OCI-LY7 (cell line): ENCODE results near the gene RPL26.

Experiments used
- EZH2phosphoT487 ChIP-seq: fragments of 200-600 bp; sonication (generic); IDR thresholded peaks from 2 replicates; pipeline ENCODE4 v1.6.1; 2018; ENCODE audit warnings: low read depth, borderline replicate concordance, mild to moderate bottlenecking, mixed run types, antibody characterized with exemption, low read length, moderate library complexity, mixed read lengths
- TF ChIP-seq, protein P1 (sequence below): fragments of 200-600 bp; sonication (generic); conservative IDR thresholded peaks from 2 replicates; pipeline ENCODE4 v1.5.1; 2014; ENCODE audit warnings: mild to moderate bottlenecking, antibody characterized with exemption, low read length, moderate library complexity, mixed read lengths

DNA sequence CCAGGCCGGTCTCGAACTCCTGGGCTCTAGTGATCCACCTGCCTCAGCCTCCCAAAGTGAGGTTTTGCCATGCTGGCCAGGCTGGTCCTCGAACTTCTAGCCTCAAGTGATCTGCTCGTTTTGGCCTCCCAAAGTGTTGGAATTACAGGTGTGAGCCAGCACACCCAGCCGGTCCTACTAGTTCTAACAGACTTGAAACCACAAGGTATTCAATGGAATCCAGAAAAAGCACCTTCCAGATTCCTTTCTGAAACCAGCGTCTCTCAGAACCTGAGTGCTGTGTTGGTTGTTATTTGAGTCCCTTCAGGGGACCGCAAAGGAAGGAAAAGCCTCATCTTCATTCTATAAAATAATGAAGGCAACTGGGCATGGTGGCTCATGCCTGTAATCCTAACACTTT is 10.6 kb downstream of the RPL26 start:
- TF ChIP-seq, protein P1, sequence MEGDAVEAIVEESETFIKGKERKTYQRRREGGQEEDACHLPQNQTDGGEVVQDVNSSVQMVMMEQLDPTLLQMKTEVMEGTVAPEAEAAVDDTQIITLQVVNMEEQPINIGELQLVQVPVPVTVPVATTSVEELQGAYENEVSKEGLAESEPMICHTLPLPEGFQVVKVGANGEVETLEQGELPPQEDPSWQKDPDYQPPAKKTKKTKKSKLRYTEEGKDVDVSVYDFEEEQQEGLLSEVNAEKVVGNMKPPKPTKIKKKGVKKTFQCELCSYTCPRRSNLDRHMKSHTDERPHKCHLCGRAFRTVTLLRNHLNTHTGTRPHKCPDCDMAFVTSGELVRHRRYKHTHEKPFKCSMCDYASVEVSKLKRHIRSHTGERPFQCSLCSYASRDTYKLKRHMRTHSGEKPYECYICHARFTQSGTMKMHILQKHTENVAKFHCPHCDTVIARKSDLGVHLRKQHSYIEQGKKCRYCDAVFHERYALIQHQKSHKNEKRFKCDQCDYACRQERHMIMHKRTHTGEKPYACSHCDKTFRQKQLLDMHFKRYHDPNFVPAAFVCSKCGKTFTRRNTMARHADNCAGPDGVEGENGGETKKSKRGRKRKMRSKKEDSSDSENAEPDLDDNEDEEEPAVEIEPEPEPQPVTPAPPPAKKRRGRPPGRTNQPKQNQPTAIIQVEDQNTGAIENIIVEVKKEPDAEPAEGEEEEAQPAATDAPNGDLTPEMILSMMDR: no peak
- no peak for TF ChIP-seq EZH2phosphoT487
